Trophoblast cell (in vitro differentiated cells and primary cell): ENCODE data around the gene B3GALT5.

Experiments
- DNase-seq, 2 donors: peaks; one replicate each; pipeline ENCODE4 v3.0.0-alpha.2; 2016
- H2AFZ ChIP-seq: 2 replicates; pipeline ENCODE4 v1.6.1; 2013; ENCODE audit warnings: low read length, moderate library complexity, mild to moderate bottlenecking; ENCODE audit not compliant: insufficient read depth, poor library complexity
- H2AK5ac ChIP-seq: 2 replicates; pipeline ENCODE4 v1.6.1; 2013; ENCODE audit warnings: mild to moderate bottlenecking, low read length
- H2BK120ac ChIP-seq: 2 replicates; pipeline ENCODE4 v1.6.1; 2013; ENCODE audit warnings: low read length, mild to moderate bottlenecking, moderate library complexity; ENCODE audit not compliant: insufficient read depth, poor library complexity
- H2BK12ac ChIP-seq: 2 replicates; pipeline ENCODE4 v1.6.1; 2013; ENCODE audit warnings: mild to moderate bottlenecking, low read length, moderate library complexity
- H2BK5ac ChIP-seq: 2 replicates; pipeline ENCODE4 v1.6.1; 2013; ENCODE audit warnings: low read length, low read depth, moderate library complexity, mild to moderate bottlenecking; ENCODE audit not compliant: poor library complexity
- H3K14ac ChIP-seq: 2 replicates; pipeline ENCODE4 v1.6.1; 2013; ENCODE audit warnings: mild to moderate bottlenecking, low read length
- H3K18ac ChIP-seq: 2 replicates; pipeline ENCODE4 v1.6.1; 2013; ENCODE audit warnings: mild to moderate bottlenecking, low read length
- H3K23ac ChIP-seq: 2 replicates; pipeline ENCODE4 v1.6.1; 2013; ENCODE audit warnings: low read length
- H3K27ac ChIP-seq: 2 replicates; pipeline ENCODE4 v1.5.1; 2013; ENCODE audit warnings: low read depth, mild to moderate bottlenecking, inconsistent platforms, low read length, moderate library complexity
- H3K27me3 ChIP-seq: 2 replicates; pipeline ENCODE4 v1.6.1; 2013; ENCODE audit warnings: inconsistent platforms, mild to moderate bottlenecking, low read length, moderate library complexity; ENCODE audit not compliant: insufficient read depth
- H3K36me3 ChIP-seq, 2 experiments: 1 replicate in 1 of 2; 2 replicates in 1 of 2; pipeline ENCODE4 v1.6.1; 2013; ENCODE audit warnings: low read length in 2 of 2, mild to moderate bottlenecking in 2 of 2, moderate library complexity in 1 of 2; ENCODE audit not compliant: insufficient read depth in 2 of 2, control insufficient read depth in 1 of 2
- H3K4ac ChIP-seq: 2 replicates; pipeline ENCODE4 v1.6.1; 2013; ENCODE audit warnings: low read depth, mild to moderate bottlenecking, low read length, moderate library complexity
- H3K4me1 ChIP-seq, 2 experiments: 1 replicate in 1 of 2; 2 replicates in 1 of 2; pipeline ENCODE4 v1.6.1; 2013; ENCODE audit warnings: low read length in 2 of 2, mild to moderate bottlenecking in 2 of 2, moderate library complexity in 1 of 2; ENCODE audit not compliant: insufficient read depth in 2 of 2, control insufficient read depth in 1 of 2
- H3K4me2 ChIP-seq: 2 replicates; pipeline ENCODE4 v1.6.1; 2013; ENCODE audit warnings: inconsistent platforms, mild to moderate bottlenecking, low read length, moderate library complexity
- H3K4me3 ChIP-seq: 2 replicates; pipeline ENCODE4 v1.5.1; 2013; ENCODE audit warnings: mild to moderate bottlenecking, low read depth, low read length, inconsistent platforms
- H3K79me1 ChIP-seq: one replicate; pipeline ENCODE4 v1.6.1; 2013; ENCODE audit warnings: low read length
- H3K79me2 ChIP-seq: 2 replicates; pipeline ENCODE4 v1.6.1; 2013; ENCODE audit warnings: low read length, mild to moderate bottlenecking; ENCODE audit not compliant: control insufficient read depth, insufficient read depth, poor library complexity
- H3K9ac ChIP-seq: 2 replicates; pipeline ENCODE4 v1.6.1; 2013; ENCODE audit warnings: mild to moderate bottlenecking, low read length
- H3K9me3 ChIP-seq: 2 replicates; pipeline ENCODE4 v1.6.1; 2013; ENCODE audit warnings: low read depth, mild to moderate bottlenecking, control low read depth, inconsistent platforms, low read length; ENCODE audit not compliant: insufficient read depth
- H4K12ac ChIP-seq: 2 replicates; pipeline ENCODE4 v1.6.1; 2013; ENCODE audit warnings: low read depth, mild to moderate bottlenecking, low read length, moderate library complexity
- H4K8ac ChIP-seq: 2 replicates; pipeline ENCODE4 v1.6.1; 2013; ENCODE audit warnings: low read depth, mild to moderate bottlenecking, low read length, moderate library complexity
- H4K91ac ChIP-seq: one replicate; pipeline ENCODE4 v1.6.1; 2013; ENCODE audit warnings: low read depth, mild to moderate bottlenecking, low read length, moderate library complexity
- WGBS: extraction: QIAGEN DNeasy Blood & Tissue Kit; methylation state at CpG from one replicate; pipeline ENCODE4 v1.1.7; 2013; ENCODE audit warnings: missing lambda C conversion rate; ENCODE audit not compliant: insufficient read length, insufficient coverage; ENCODE audit errors: extremely low coverage; 5-methylcytosine and 5-hydroxymethylcytosine counted together

The B3GALT5 gene

DNA sequence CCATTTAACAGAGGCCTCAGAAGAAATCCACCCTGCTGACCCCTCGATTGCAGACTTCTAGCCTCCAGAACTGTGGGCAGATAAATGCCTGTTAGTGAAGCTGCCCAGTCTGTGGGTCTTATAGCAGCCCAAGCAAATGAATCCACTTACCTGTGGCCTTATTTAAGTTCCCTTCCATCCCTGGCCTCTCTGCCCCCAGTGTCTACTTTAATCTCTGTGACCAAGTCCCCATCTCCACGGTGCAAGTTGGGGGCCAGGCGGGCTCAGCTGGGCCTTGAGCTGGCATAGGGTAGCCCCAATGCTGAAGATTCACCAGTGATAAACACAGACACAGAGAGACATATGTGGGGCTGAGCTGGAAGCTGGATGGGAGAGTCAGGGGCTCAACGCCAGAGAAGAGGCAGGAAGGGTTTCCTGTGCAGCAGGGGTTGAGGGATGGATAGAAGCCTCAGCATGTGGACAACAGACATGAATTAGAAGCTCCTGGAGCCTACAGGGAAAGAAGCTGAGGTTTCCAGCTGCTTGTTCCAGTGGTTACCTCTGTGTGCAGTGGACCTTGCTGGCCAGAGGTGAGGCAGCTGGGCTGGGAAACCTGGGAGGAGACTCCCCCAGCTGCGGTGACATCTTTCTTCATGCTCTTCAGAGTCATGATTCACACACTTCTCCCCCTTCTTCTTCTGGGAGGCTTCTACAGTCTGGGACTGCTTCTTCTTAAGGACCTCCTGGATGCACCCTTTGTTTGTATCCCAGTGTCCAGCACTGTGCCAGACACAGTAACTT is 13.4 kb upstream of the B3GALT5 start:
- Histone ChIP-seq H4K12ac (no peak overlapping the region), H3K27ac (no peak overlapping the region), H3K9me3 (no peaks in the 10 kb centered on the region), H2AFZ (no peak overlapping the region), H3K23ac (no peak overlapping the region), H4K8ac (no peak overlapping the region), H3K4me2 (no peak overlapping the region), H3K79me1 (no peaks in the 10 kb centered on the region), H3K18ac (no peak overlapping the region), H2BK120ac (no peak overlapping the region), H3K79me2 (no peaks in the 10 kb centered on the region), H3K4ac (no peak overlapping the region), H3K27me3 (no peaks in the 10 kb centered on the region), H2AK5ac (no peak overlapping the region), H3K9ac (no peak overlapping the region), H3K4me1 (no peaks in the 10 kb centered on the region), H2BK12ac (no peak overlapping the region), H3K14ac (no peak overlapping the region), H3K4me3 (no peak overlapping the region), H3K36me3 (no peaks in the 10 kb centered on the region), H2BK5ac (no peak overlapping the region), H4K91ac (no peak overlapping the region)
- no CpG with 5 or more reads among the region's 5 CpGs for WGBS
- DNase-seq: no peak

DNA sequence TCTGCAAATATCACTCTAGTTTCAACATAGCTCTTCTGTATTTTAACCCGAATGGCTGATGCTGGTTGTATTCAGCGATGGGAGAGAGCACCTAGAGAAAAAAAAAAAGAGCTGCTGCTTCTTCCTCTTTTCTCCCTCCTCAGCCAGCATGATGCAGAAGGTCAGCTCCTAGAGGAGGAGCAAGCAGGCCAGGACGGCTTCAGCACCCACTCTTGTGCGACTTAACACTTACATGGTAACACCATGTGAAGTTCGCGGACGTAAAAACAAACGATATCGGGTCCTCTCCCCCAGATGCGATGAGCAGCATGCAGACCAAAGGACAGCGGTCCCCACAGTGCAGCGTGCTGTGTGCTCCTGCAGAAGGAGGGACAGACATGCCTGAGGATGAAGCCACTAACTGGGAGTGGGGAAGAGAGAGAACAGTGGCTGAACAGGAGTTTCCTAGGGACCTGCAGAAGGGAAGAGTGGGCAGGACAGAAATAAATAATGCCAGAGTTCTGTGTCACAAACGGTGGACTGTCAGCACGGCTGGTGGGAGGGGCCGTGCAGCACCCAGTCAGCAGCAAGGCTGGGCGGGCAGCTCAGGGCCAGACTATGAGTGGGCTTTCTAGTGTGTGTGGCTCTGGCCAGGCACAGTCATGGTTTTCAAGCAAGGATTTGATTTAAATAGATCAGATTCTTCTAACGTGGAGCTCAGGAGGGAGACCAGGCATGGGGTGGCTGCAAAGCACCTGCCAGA is 11.4 kb upstream of the B3GALT5 start:
- no peak overlapping the region for H2BK120ac ChIP-seq
- no peaks in the 10 kb centered on the region for H3K27me3 ChIP-seq
- WGBS: no CpG with 5 or more reads among the region's 17 CpGs
- H3K27ac ChIP-seq: no peak overlapping the region
- no peak overlapping the region for H3K4ac ChIP-seq
- no peak overlapping the region for H4K12ac ChIP-seq
- no peak for DNase-seq
- no peak overlapping the region for H2AFZ ChIP-seq
- H2BK5ac ChIP-seq: no peak overlapping the region
- H3K9me3 ChIP-seq: no peaks in the 10 kb centered on the region
- no peak overlapping the region for H3K23ac ChIP-seq
- H3K79me1 ChIP-seq: no peaks in the 10 kb centered on the region
- H3K4me2 ChIP-seq: no peak overlapping the region
- no peak overlapping the region for H2AK5ac ChIP-seq
- H3K9ac ChIP-seq: no peak overlapping the region
- H3K14ac ChIP-seq: no peak overlapping the region
- no peaks in the 10 kb centered on the region for H3K36me3 ChIP-seq
- no peak overlapping the region for H3K4me3 ChIP-seq
- no peak overlapping the region for H4K8ac ChIP-seq
- H3K79me2 ChIP-seq: no peaks in the 10 kb centered on the region
- H3K4me1 ChIP-seq: no peaks in the 10 kb centered on the region
- H2BK12ac ChIP-seq: no peak overlapping the region
- no peak overlapping the region for H3K18ac ChIP-seq
- no peak overlapping the region for H4K91ac ChIP-seq

DNA sequence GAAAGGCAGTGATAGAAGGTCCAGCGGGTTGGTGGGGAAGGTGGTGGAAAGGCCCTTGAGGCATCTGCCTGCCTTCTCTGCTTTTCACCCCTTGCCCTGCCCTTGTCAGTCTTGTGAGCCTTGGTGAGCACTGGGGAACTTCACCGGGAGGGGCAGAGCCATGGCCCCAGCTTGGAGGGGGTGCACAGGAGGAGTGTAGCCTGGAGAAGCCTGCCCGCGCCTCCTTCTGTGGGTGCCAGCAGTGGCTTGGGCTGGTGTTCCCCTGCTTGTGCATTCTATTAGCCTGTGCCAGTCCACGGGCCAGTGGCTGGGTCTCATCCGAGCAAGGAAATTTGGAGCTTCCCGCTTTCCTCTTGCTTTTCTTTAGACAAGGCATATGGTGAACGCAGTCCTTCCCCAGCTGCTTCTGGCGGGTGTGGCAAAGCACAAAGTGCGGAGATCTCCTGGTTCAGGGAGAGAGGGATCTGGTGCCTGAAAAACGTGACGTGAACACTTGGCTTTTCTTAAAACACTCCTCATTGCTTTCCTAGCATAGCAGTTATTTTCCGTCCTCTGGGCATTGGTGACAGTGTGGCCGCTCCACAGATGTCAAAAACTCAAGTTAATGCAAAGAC is 10.6 kb upstream of the B3GALT5 start:
- H3K4ac ChIP-seq: no peak overlapping the region
- WGBS: no CpG with 5 or more reads among the region's 14 CpGs
- no peak overlapping the region for H3K18ac ChIP-seq
- H2BK120ac ChIP-seq: no peak overlapping the region
- no peak overlapping the region for H4K12ac ChIP-seq
- H3K27ac ChIP-seq: no peak overlapping the region
- no peak overlapping the region for H3K9ac ChIP-seq
- no peak overlapping the region for H3K4me2 ChIP-seq
- H4K91ac ChIP-seq: no peak overlapping the region
- no peak overlapping the region for H2AFZ ChIP-seq
- H2AK5ac ChIP-seq: no peak overlapping the region
- no peaks in the 10 kb centered on the region for H3K79me1 ChIP-seq
- no peak overlapping the region for H3K14ac ChIP-seq
- H2BK12ac ChIP-seq: no peak overlapping the region
- H3K27me3 ChIP-seq: no peaks in the 10 kb centered on the region
- no peak overlapping the region for H4K8ac ChIP-seq
- DNase-seq: no peak
- H3K9me3 ChIP-seq: no peaks in the 10 kb centered on the region
- H3K23ac ChIP-seq: no peak overlapping the region
- H2BK5ac ChIP-seq: no peak overlapping the region
- no peak overlapping the region for H3K4me3 ChIP-seq
- no peaks in the 10 kb centered on the region for H3K4me1 ChIP-seq
- no peaks in the 10 kb centered on the region for H3K79me2 ChIP-seq
- H3K36me3 ChIP-seq: no peaks in the 10 kb centered on the region

DNA sequence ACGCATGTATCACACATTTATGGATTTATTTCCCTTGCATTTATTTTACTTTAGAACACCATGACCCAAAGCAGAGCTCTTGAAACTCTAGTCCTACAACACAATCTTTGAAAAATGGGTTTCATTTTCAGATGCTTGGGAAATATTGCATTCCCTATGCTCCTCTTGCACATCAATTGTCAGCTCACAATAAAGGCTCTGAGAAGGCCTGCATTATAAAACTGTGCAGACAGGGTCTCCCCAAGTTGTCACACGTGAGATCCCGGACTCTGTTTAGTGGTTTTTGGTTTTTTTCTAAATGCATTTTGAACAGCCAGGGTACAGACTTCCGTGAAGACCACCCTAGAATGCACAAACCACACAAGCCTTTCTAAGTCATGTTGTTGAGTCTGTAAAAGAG is 9.9 kb upstream of the B3GALT5 start:
- Histone ChIP-seq H3K4me3 (no peak overlapping the region), H3K23ac (no peak overlapping the region), H3K4me2 (no peak overlapping the region), H3K9me3 (no peaks in the 10 kb centered on the region), H3K14ac (no peak overlapping the region), H4K91ac (no peak overlapping the region), H3K18ac (no peak overlapping the region), H4K8ac (no peak overlapping the region), H3K36me3 (no peaks in the 10 kb centered on the region), H3K27me3 (no peaks in the 10 kb centered on the region), H3K4me1 (no peaks in the 10 kb centered on the region), H2AFZ (no peak overlapping the region), H3K79me1 (no peaks in the 10 kb centered on the region), H2BK12ac (no peak overlapping the region), H2BK5ac (no peak overlapping the region), H4K12ac (no peak overlapping the region), H2AK5ac (no peak overlapping the region), H3K27ac (no peak overlapping the region), H3K9ac (no peak overlapping the region), H2BK120ac (no peak overlapping the region), H3K4ac (no peak overlapping the region), H3K79me2 (no peaks in the 10 kb centered on the region)
- no CpG with 5 or more reads among the region's 4 CpGs for WGBS
- no peak for DNase-seq
